DOHH2 (cell line): Measurements from ENCODE around the gene TFCP2L1.

Experiments
- H3F3A ChIP-seq: fragments of 200-600 bp; sonication (generic), shearing (Covaris generic); 2 replicates; pipeline ENCODE4 v1.6.0; 2016; ENCODE audit warnings: antibody characterized with exemption, mild to moderate bottlenecking; ENCODE audit not compliant: control insufficient read depth, insufficient read depth
- H3K27ac ChIP-seq: fragments of 200-600 bp; sonication (generic); 2 replicates; pipeline ENCODE4 v1.5.1; 2014; ENCODE audit warnings: low read depth, mild to moderate bottlenecking, low read length, moderate library complexity
- H3K27me3 ChIP-seq: fragments of 200-600 bp; sonication (generic); 2 replicates; pipeline ENCODE4 v1.6.1; 2014; ENCODE audit warnings: mild to moderate bottlenecking, low read length, mixed read lengths; ENCODE audit not compliant: control insufficient read depth
- H3K36me3 ChIP-seq: fragments of 200-600 bp; sonication (generic); 2 replicates; pipeline ENCODE4 v1.6.1; 2014; ENCODE audit warnings: mild to moderate bottlenecking, low read length, moderate library complexity, mixed read lengths; ENCODE audit not compliant: control insufficient read depth
- H3K4me1 ChIP-seq: fragments of 200-600 bp; sonication (generic); 2 replicates; pipeline ENCODE4 v1.6.1; 2014; ENCODE audit warnings: mild to moderate bottlenecking, low read length, mixed read lengths; ENCODE audit not compliant: control insufficient read depth
- H3K4me2 ChIP-seq: fragments of 200-600 bp; sonication (generic); 2 replicates; pipeline ENCODE4 v1.6.0; 2014; ENCODE audit warnings: mild to moderate bottlenecking, low read length, moderate library complexity
- H3K4me3 ChIP-seq: fragments of 200-600 bp; sonication (generic); 2 replicates; pipeline ENCODE4 v1.5.1; 2014; ENCODE audit warnings: mild to moderate bottlenecking, low read length, mixed read lengths
- H3K79me2 ChIP-seq: fragments of 200-600 bp; sonication (generic); 2 replicates; pipeline ENCODE4 v1.6.1; 2014; ENCODE audit warnings: mild to moderate bottlenecking, low read length, mixed read lengths; ENCODE audit not compliant: control insufficient read depth
- H3K9me2 ChIP-seq: fragments of 200-600 bp; sonication (generic); replicated peaks from 2 replicates; pipeline ENCODE4 v1.6.1; 2014; ENCODE audit warnings: mild to moderate bottlenecking, low read length, mixed read lengths; ENCODE audit not compliant: control insufficient read depth
- H3K9me3 ChIP-seq: fragments of 200-600 bp; sonication (generic); 2 replicates; pipeline ENCODE4 v1.6.1; 2014; ENCODE audit warnings: antibody characterized with exemption, low read length, mixed read lengths; ENCODE audit not compliant: control insufficient read depth, insufficient read depth
- H4K20me1 ChIP-seq: fragments of 200-600 bp; sonication (generic); 2 replicates; pipeline ENCODE4 v1.6.0; 2014; ENCODE audit warnings: low read depth, mild to moderate bottlenecking, antibody characterized with exemption, low read length, moderate library complexity; ENCODE audit not compliant: control insufficient read depth, insufficient read depth
- EZH2phosphoT487 ChIP-seq: fragments of 200-600 bp; sonication (generic); IDR thresholded peaks from 2 replicates; pipeline ENCODE4 v1.6.1; 2017; ENCODE audit warnings: borderline replicate concordance, mild to moderate bottlenecking, antibody characterized with exemption, low read length, moderate library complexity, mixed read lengths
- TF ChIP-seq, protein P1 (sequence below): fragments of 200-600 bp; sonication (generic); IDR thresholded peaks from one replicate; pipeline ENCODE4 v1.5.1; 2014; ENCODE audit warnings: antibody characterized with exemption, mild to moderate bottlenecking, low read depth, low read length; ENCODE audit not compliant: poor library complexity, severe bottlenecking

Gene TFCP2L1

DNA sequence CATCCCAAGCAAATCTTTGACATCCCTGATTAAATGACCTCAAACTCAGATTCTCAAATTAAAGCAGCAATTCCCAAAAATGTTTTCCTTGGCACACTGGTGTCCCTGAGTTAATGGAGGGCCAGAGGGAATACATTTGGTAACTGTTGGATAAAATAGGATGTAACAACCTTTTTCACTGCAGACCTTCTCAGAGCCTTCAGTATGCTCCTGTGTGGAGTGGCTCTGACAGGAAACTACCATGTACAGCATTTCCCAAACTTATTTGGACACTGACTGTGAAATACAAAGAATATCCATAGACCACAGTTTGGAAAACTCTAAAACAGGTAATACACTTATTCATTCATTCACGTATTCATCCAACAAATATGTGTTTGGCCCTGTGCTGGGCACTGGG lies 91.8 kb downstream of the TFCP2L1 start:
- no peak overlapping the region for H3K4me3 ChIP-seq
- H3K36me3 ChIP-seq, result no peaks in the 10 kb centered on the region
- H4K20me1 ChIP-seq, result no peaks in the 10 kb centered on the region
- H3K4me2 ChIP-seq, result no peak overlapping the region
- no peaks in the 10 kb centered on the region for H3K9me2 ChIP-seq
- H3K4me1 ChIP-seq, result no peaks in the 10 kb centered on the region
- no peaks in the 10 kb centered on the region for H3K9me3 ChIP-seq
- H3K27me3 ChIP-seq, result no peaks in the 10 kb centered on the region
- no peaks in the 10 kb centered on the region for H3F3A ChIP-seq
- no peaks in the 10 kb centered on the region for H3K79me2 ChIP-seq
- TF ChIP-seq, protein P1, sequence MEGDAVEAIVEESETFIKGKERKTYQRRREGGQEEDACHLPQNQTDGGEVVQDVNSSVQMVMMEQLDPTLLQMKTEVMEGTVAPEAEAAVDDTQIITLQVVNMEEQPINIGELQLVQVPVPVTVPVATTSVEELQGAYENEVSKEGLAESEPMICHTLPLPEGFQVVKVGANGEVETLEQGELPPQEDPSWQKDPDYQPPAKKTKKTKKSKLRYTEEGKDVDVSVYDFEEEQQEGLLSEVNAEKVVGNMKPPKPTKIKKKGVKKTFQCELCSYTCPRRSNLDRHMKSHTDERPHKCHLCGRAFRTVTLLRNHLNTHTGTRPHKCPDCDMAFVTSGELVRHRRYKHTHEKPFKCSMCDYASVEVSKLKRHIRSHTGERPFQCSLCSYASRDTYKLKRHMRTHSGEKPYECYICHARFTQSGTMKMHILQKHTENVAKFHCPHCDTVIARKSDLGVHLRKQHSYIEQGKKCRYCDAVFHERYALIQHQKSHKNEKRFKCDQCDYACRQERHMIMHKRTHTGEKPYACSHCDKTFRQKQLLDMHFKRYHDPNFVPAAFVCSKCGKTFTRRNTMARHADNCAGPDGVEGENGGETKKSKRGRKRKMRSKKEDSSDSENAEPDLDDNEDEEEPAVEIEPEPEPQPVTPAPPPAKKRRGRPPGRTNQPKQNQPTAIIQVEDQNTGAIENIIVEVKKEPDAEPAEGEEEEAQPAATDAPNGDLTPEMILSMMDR, result no peak
- TF ChIP-seq EZH2phosphoT487, result no peak
- H3K27ac ChIP-seq, result no peak overlapping the region

GRCh38 chr2:121192576-121192975 lies 92.4 kb downstream of the TFCP2L1 start:
- Histone ChIP-seq H3K27me3 (no peaks in the 10 kb centered on the region), H3K4me3 (no peak overlapping the region), H3K79me2 (no peaks in the 10 kb centered on the region), H3K4me2 (no peak overlapping the region), H3K4me1 (no peaks in the 10 kb centered on the region), H4K20me1 (no peaks in the 10 kb centered on the region), H3K9me2 (no peaks in the 10 kb centered on the region), H3F3A (no peaks in the 10 kb centered on the region), H3K9me3 (no peaks in the 10 kb centered on the region), H3K27ac (no peak overlapping the region), H3K36me3 (no peaks in the 10 kb centered on the region)
- TF ChIP-seq, protein P1, result no peak
- TF ChIP-seq EZH2phosphoT487, result no peak

DNA sequence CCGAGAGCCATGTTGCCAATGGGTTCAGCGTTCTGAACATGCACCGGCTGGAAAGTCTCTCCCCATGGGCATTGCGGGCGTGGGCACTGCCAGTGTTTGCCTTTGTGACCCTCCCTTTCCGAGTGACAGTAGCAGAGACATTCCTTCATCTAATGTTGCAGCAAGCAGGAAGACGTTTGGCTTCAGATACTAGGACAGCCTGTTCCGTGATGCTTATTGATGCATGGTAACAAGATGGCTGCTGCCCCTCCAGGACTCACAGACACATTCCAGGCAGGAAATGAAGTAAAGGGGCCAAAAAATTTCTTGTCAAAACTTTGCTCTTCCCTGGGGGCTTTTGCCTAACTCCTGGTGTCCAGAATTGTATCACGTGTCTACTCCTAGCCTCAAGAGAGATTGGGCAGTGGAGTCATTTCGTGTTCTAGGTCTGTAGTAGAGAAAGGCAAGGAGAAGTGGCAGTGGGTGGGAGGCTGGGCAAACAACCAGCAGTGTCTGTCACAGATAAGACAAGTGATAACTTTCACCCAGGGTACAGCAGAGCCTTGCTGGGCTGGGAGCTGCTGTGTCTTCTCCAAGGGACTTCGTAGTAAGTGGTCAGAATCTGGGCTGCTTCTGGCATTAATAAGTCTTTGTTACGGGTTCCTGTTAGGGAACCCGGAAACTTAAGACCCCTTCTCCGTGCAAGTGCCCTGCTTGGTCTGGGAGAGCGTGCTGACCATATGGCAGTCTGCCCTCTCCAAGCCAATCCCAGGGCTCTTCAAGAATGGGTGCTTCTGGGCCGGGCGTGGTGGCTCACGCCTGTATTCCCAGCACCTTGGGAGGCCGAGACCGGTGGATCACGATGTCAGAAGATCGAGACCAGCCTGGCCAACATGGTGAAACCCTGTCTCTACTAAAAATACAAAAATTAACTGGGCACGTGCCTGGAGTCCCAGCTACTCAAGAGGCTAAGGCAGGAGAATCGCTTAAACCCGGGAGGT lies 93.5 kb downstream of the TFCP2L1 start:
- TF ChIP-seq, protein P1, result no peak
- TF ChIP-seq EZH2phosphoT487, result no peak
- no peak overlapping the region for H3K27ac ChIP-seq
- H3K27me3 ChIP-seq, result no peaks in the 10 kb centered on the region

More for the DNA sequence above, 93.5 kb downstream of the TFCP2L1 start:
- H4K20me1 ChIP-seq, result no peaks in the 10 kb centered on the region
- no peaks in the 10 kb centered on the region for H3K9me3 ChIP-seq
- H3K4me3 ChIP-seq, result no peak overlapping the region
- H3K36me3 ChIP-seq, result no peaks in the 10 kb centered on the region
- H3K4me1 ChIP-seq, result no peaks in the 10 kb centered on the region
- no peak overlapping the region for H3K4me2 ChIP-seq
- H3K9me2 ChIP-seq, result no peaks in the 10 kb centered on the region
- no peaks in the 10 kb centered on the region for H3F3A ChIP-seq
- H3K79me2 ChIP-seq, result no peaks in the 10 kb centered on the region
